ENCODE results near the gene SEMA5B. TPM values are rescaled to one million over a fixed set of nuclear protein-coding genes. Genes with fewer than 3 reads are reported as not detected.
A peak's percentile ranks its signal among the peaks of the same experiment; 100 is the strongest.

Gene SEMA5B
- total RNA-seq, 2 experiments from 2014 or later: 0.13 to 2.3 TPM

DNA sequence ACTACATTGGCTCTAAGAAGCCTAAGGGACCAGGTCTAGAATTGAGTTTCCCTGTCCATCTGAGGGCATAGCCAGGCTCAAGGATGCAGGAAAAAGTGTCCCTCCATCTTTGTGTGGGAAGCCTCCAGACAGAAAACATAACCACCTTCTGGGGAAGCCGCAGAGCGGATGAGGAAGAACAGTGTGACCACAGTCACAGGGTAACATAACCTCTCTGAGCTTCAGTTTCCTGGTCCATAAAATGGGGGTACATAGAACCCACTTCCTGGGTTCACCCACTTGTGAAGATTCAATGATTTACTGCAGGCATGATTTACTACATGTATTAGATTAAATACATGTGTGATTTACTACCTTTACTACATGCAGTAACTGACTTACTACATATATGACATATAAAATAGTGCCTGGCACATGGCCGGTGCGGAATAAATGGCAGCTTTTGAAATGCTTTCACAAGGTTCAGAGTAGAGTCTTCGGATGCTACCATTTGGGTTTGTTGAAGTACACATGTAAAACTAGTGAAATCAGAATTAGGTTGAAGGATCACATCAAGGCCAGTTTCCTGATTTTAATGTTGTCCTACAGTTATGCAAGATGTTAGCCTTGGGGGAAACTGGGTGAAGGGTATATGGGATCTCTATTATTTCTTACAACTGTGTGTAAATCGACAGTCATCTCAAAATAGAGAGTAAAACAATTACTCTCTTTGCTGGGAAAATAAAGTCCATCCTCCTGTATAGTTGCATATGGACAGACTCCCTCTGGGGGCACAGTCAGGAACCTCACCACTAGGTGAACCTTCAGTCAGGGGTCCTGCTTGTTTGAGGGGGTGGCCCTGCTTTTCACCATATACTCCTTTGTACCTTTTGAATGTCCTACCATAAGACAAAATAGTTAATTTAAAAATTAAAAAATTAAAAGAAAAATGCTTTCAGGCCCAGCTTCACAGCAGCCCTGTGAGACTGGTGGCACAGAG is 86.0 kb downstream of the SEMA5B start:
- DNase-seq (ENCODE audit: low spot score): peak; percentile 17
- Histone ChIP-seq H3K9me2 (ENCODE audit: insufficient read depth, low read length) (no peaks in the 10 kb centered on the region), H3K4me2 (ENCODE audit: low read length) (no peak overlapping the region), H3K79me2 (ENCODE audit: insufficient read depth, low read depth, low read length) (no peaks in the 10 kb centered on the region), H3K27ac (ENCODE audit: low read depth, low read length, poor library complexity, severe bottlenecking) (no peak overlapping the region), H3K36me3 (ENCODE audit: insufficient read depth, low read length) (no peaks in the 10 kb centered on the region), H3K4me1 (ENCODE audit: insufficient read depth, low read length, poor library complexity, severe bottlenecking) (no peaks in the 10 kb centered on the region), H2AFZ (ENCODE audit: low read length) (no peak overlapping the region), H3K9me3 (ENCODE audit: low read length) (no peaks in the 10 kb centered on the region), H3K4me3 (ENCODE audit: low read depth, low read length, poor library complexity, severe bottlenecking) (no peak overlapping the region), H4K20me1 (ENCODE audit: insufficient read depth, low read length) (no peaks in the 10 kb centered on the region)
- intact Hi-C loops (cut with micrococcal nuclease; ENCODE audit: unreplicated experiment): loop anchor here (5.0 kb wide), 1 partner anchor 316 kb away; no protein-coding TSS in a partner anchor
- no TSS peak for BruUV-seq (replicated peaks)
- no peak for TF ChIP-seq EZH2phosphoT487 (IDR thresholded peaks at IDR 0.05; ENCODE audit: borderline replicate concordance, low read depth, low read length)
- TF ChIP-seq, protein P1, sequence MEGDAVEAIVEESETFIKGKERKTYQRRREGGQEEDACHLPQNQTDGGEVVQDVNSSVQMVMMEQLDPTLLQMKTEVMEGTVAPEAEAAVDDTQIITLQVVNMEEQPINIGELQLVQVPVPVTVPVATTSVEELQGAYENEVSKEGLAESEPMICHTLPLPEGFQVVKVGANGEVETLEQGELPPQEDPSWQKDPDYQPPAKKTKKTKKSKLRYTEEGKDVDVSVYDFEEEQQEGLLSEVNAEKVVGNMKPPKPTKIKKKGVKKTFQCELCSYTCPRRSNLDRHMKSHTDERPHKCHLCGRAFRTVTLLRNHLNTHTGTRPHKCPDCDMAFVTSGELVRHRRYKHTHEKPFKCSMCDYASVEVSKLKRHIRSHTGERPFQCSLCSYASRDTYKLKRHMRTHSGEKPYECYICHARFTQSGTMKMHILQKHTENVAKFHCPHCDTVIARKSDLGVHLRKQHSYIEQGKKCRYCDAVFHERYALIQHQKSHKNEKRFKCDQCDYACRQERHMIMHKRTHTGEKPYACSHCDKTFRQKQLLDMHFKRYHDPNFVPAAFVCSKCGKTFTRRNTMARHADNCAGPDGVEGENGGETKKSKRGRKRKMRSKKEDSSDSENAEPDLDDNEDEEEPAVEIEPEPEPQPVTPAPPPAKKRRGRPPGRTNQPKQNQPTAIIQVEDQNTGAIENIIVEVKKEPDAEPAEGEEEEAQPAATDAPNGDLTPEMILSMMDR (conservative IDR thresholded peaks at IDR 0.05; ENCODE audit: low read length): peak; percentile 58; the same call in 1 of the 2 replicates
- CTCF ChIA-PET (ENCODE audit: unreplicated experiment): no interaction called here
- POLR2A ChIA-PET: interaction anchor here (0.6 kb wide), 1 partner anchor 577 kb away, joined by 3 read pairs; no protein-coding TSS in a partner anchor

GRCh38 chr3:122940628-122941086 is 86.9 kb downstream of the SEMA5B start:
- Histone ChIP-seq H3K9me2 (ENCODE audit: insufficient read depth, low read length) (no peaks in the 10 kb centered on the region), H3K79me2 (ENCODE audit: insufficient read depth, low read depth, low read length) (no peaks in the 10 kb centered on the region), H3K4me3 (ENCODE audit: low read depth, low read length, poor library complexity, severe bottlenecking) (no peak overlapping the region), H2AFZ (ENCODE audit: low read length) (no peak overlapping the region), H3K9me3 (ENCODE audit: low read length) (no peaks in the 10 kb centered on the region), H4K20me1 (ENCODE audit: insufficient read depth, low read length) (no peaks in the 10 kb centered on the region), H3K4me2 (ENCODE audit: low read length) (no peak overlapping the region), H3K36me3 (ENCODE audit: insufficient read depth, low read length) (no peaks in the 10 kb centered on the region), H3K27ac (ENCODE audit: low read depth, low read length, poor library complexity, severe bottlenecking) (no peak overlapping the region), H3K4me1 (ENCODE audit: insufficient read depth, low read length, poor library complexity, severe bottlenecking) (no peaks in the 10 kb centered on the region)
- no peak for TF ChIP-seq EZH2phosphoT487 (IDR thresholded peaks at IDR 0.05; ENCODE audit: borderline replicate concordance, low read depth, low read length)
- TF ChIP-seq, protein P1 (conservative IDR thresholded peaks at IDR 0.05; ENCODE audit: low read length): no peak
- ChIA-PET POLR2A (no interaction called here), CTCF (ENCODE audit: unreplicated experiment) (no interaction called here)
- intact Hi-C loops (cut with micrococcal nuclease; ENCODE audit: unreplicated experiment): loop anchor here (5.0 kb wide), 1 partner anchor 317 kb away; no protein-coding TSS in a partner anchor
- DNase-seq (ENCODE audit: low spot score): no peak
- no TSS peak for BruUV-seq (replicated peaks)
